Lung (tissue), 12 donors: ENCODE results near the gene KCNMA1. TPM values are rescaled to one million over a fixed set of nuclear protein-coding genes. Genes with fewer than 3 reads are reported as not detected.

Experiments used
- ATAC-seq: fragments of 200-7000 bp; cut with Tn5 transposase; one replicate; pipeline ENCODE4 v1.9.1; 2020; ENCODE audit warnings: moderate number of reproducible peaks; ENCODE audit not compliant: insufficient read depth, low FRiP score
- DNase-seq, 3 donors: peaks; one replicate each; pipeline ENCODE4 v3.0.0-alpha.2; 2013 to 2017
- H3K27ac ChIP-seq, 2 donors: one replicate each; pipeline ENCODE4 v1.5.1; 2013; ENCODE audit warnings: mild to moderate bottlenecking in 2 of 2, moderate library complexity in 2 of 2, control low read depth in 1 of 2, inconsistent platforms in 1 of 2, low read depth in 1 of 2, low read length in 1 of 2
- H3K27me3 ChIP-seq, 3 donors: one replicate each; pipeline ENCODE4 v1.5.1; 2013; ENCODE audit warnings: low read length in 2 of 3; ENCODE audit not compliant: control insufficient read depth in 3 of 3, insufficient read depth in 3 of 3
- H3K36me3 ChIP-seq, 4 donors: one replicate each; pipeline ENCODE4 v1.5.1; 2013; ENCODE audit warnings: low read length in 4 of 4, mild to moderate bottlenecking in 1 of 4, moderate library complexity in 1 of 4; ENCODE audit not compliant: control insufficient read depth in 4 of 4, insufficient read depth in 4 of 4
- H3K4me1 ChIP-seq, 5 donors: one replicate each; pipeline ENCODE4 v1.5.1; 2013; ENCODE audit warnings: low read length in 5 of 5, mild to moderate bottlenecking in 2 of 5, moderate library complexity in 1 of 5; ENCODE audit not compliant: control insufficient read depth in 5 of 5, insufficient read depth in 5 of 5
- H3K4me3 ChIP-seq: one replicate; pipeline ENCODE4 v1.5.1; 2013; ENCODE audit warnings: mild to moderate bottlenecking, control low read depth, moderate library complexity
- H3K9ac ChIP-seq, 2 donors: one replicate each; pipeline ENCODE4 v1.5.1; 2013; ENCODE audit warnings: low read length in 2 of 2, control low read depth in 1 of 2; ENCODE audit not compliant: insufficient read depth in 1 of 2
- H3K9me3 ChIP-seq, 4 donors: one replicate each; pipeline ENCODE4 v1.5.1; 2013; ENCODE audit warnings: low read length in 3 of 4, mild to moderate bottlenecking in 1 of 4, moderate library complexity in 1 of 4; ENCODE audit not compliant: control insufficient read depth in 4 of 4, insufficient read depth in 3 of 4
- WGBS, 2 donors: extraction: QIAGEN DNeasy Blood & Tissue Kit; methylation state at CpG; one replicate each; pipeline ENCODE4 v1.1.7; 2013; 5-methylcytosine and 5-hydroxymethylcytosine counted together
- polyA plus RNA-seq, 2 donors: library from polyadenylated mRNA; stranded (reverse); fragments of 200-250 nt; gene quantifications; one replicate each; pipeline ENCODE4 v1.2.1, GENCODE V29; 2013
- total RNA-seq, 2 donors: library from RNA; depleted of rRNA in 1 of 2; stranded (reverse); fragments of >200 nt in 1 of 2; gene quantifications; one replicate each; pipeline ENCODE4 v1.2.1, GENCODE V29; 2014 to 2021
- TF ChIP-seq, protein P1 (sequence below): IDR thresholded peaks from 2 replicates; pipeline ENCODE4 v1.5.1; 2012; ENCODE audit warnings: mild to moderate bottlenecking; ENCODE audit errors: control extremely low read depth, extremely low read depth
- donor health status: control.
- donor health status: control.
- donor health status: Bipolar disorder and iron deficiency.
- donor health status: healthy.
- donor health status: DM: yes; HTN: yes; CAD: no.

Gene KCNMA1
- total and polyA plus RNA-seq, 4 donors, result 3.8 to 13.0 (median 5.5) TPM

DNA sequence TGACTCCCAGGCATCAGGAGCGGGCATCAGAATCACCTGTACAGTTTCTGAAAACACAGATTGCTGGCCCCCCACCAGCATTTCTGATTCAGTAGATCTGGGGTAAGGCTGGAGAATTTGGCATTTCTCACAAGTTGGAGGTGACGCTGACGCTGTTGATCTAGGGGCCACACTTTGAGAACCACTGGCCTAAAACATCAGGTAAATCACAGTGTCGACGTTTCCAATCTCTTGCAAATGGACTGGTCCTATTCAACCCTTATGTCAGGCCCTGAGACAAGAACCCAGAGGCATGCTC, 564.0 kb downstream of the KCNMA1 start:
- Histone ChIP-seq H3K27ac (no peak overlapping the region), H3K4me3 (no peak overlapping the region), H3K4me1 (peaks cover 0 to 80% (median 40%) of the 10 kb centered on the region in 5 donors), H3K27me3 (no peaks in the 10 kb centered on the region), H3K9me3 (peaks cover 0 to 2% (median 0%) of the 10 kb centered on the region in 4 donors), H3K9ac (no peak overlapping the region), H3K36me3 (no peaks in the 10 kb centered on the region)
- TF ChIP-seq, protein P1, sequence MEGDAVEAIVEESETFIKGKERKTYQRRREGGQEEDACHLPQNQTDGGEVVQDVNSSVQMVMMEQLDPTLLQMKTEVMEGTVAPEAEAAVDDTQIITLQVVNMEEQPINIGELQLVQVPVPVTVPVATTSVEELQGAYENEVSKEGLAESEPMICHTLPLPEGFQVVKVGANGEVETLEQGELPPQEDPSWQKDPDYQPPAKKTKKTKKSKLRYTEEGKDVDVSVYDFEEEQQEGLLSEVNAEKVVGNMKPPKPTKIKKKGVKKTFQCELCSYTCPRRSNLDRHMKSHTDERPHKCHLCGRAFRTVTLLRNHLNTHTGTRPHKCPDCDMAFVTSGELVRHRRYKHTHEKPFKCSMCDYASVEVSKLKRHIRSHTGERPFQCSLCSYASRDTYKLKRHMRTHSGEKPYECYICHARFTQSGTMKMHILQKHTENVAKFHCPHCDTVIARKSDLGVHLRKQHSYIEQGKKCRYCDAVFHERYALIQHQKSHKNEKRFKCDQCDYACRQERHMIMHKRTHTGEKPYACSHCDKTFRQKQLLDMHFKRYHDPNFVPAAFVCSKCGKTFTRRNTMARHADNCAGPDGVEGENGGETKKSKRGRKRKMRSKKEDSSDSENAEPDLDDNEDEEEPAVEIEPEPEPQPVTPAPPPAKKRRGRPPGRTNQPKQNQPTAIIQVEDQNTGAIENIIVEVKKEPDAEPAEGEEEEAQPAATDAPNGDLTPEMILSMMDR, result no peak
- DNase-seq, result no peak
- 91 to 94% methylated on average over 5 of the region's 5 CpGs for WGBS, 2 donors
- ATAC-seq, result no peak

DNA sequence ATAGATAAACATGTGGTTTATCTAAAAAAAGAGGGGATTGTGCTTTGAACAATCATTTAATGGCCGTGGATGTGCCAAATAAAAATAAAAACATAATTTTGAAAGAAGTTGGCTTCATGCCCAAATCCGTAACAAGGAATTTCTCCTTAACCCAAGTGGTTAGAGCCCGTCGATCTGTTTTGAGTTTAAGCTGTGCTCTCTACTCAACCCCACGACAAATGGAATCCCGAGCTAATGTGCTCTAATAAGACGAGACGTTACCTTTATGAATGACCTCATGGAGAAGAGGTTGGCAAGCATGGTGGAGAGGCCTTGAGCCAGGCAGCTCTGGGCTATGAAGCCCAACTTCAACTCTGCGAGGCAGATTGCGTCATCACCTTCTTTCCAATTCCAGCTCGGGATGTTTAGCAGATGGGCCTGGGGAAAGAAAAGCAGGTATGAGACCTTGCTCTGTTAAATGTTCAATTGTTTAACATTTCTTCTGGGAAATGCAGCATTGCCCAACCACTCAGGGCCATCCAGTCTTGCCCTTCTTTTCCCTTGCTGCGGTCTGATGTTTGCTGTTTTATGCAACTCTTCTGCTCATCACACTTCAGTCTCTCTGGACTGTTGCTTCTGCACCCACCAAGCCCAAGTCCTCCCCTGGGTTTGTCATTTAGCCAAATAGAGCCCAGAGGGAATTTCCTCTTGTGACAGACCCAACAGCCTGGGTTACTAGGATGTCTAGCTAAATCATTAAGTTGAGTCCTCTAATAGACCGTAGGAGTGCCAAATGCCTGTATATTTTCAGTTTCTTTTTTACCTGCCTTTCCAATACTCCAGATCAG, 564.6 kb downstream of the KCNMA1 start:
- H3K36me3 ChIP-seq, result no peaks in the 10 kb centered on the region
- no peaks in the 10 kb centered on the region for H3K27me3 ChIP-seq
- ATAC-seq, result no peak
- no peak overlapping the region for H3K4me3 ChIP-seq
- H3K9ac ChIP-seq, result no peak overlapping the region
- peaks cover 0 to 2% (median 0%) of the 10 kb centered on the region in 4 donors for H3K9me3 ChIP-seq
- TF ChIP-seq, protein P1, result no peak
- H3K4me1 ChIP-seq, result peaks cover 0 to 77% (median 43%) of the 10 kb centered on the region in 5 donors
- H3K27ac ChIP-seq, result no peak overlapping the region
- DNase-seq, result peak in 2 of 3 donors; percentile 79 to 96
- WGBS, 2 donors, result 63 to 78% methylated on average over 13 of the region's 13 CpGs

DNA sequence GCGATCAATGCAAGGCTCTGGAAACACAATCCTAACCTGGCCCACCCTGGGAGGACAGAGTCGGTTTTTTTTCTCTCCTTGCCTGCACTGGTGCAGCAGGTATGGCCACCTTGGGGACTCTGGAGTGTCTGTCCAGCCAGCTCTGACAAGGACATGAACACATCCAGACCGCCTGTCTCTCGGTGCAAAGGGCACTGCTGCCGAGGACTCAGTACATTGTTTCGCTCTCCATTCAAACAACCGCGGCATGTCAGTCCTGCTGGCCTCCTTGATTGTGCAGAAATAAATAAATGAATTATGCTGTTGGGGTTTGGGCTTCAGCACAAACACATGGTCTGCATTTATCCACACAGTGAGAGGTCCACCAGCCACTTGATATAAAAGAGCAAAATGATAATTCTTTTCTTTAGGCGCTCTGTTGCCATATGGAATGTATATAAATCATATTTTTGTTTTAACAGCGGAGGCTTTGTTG, 565.2 kb downstream of the KCNMA1 start:
- no peak overlapping the region for H3K4me3 ChIP-seq
- H3K9me3 ChIP-seq, result peaks cover 0 to 2% (median 0%) of the 10 kb centered on the region in 4 donors
- 82 to 92% methylated on average over 10 of the region's 10 CpGs for WGBS, 2 donors
- no peaks in the 10 kb centered on the region for H3K27me3 ChIP-seq
- TF ChIP-seq, protein P1, result no peak
- H3K9ac ChIP-seq, result no peak overlapping the region
- H3K27ac ChIP-seq, result no peak overlapping the region
- peaks cover 0 to 71% (median 43%) of the 10 kb centered on the region in 5 donors for H3K4me1 ChIP-seq
- ATAC-seq (no peak), DNase-seq (peak in 2 of 3 donors; percentile 72 to 96)
- no peaks in the 10 kb centered on the region for H3K36me3 ChIP-seq
